HG03045 (cell line): ENCODE results near the gene ADARB1.

ENCODE experiments used
- ATAC-seq: cut with Tn5 transposase; IDR thresholded peaks from one replicate; pipeline ENCODE4 v1.9.1; 2021; ENCODE audit warnings: mild to moderate bottlenecking, moderate library complexity; ENCODE audit not compliant: unreplicated experiment

ADARB1 gene

DNA sequence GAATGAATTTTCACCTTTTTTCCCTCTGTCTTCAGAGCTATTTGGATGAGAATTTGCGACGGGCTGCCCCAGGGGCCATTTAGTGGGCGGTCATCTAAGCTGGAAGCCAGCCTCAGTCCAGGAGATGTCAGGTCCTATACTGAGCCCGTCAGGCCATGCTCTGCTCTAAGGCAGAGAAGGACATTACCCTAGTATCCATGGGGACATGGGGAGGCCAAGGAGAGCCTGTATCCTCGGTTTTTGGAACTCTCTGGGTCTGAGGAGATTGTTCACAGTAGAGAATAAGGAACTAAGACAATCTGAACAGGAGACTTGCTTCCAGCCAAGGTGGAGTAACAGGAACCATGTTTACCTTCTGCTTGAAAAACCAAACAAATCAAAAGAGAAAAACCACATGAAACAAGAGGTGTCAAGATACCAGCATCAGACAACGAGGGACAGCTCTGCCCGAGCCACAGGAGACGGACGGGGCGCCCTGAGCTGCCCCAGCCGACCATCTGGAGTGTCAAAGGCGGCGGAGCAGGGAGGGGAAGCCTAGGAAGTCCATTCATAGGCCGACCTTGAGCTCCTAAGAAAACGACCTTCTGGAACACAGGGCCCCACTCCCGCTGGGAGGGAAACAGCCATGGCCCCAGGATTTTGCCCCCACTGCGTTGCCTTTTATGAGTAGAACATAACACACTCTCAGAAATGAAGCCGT, 20.0 kb upstream of the ADARB1 start:
- no peak for ATAC-seq

GRCh38 chr21:45054927-45055612, 19.3 kb upstream of the ADARB1 start:
- ATAC-seq = no peak

DNA sequence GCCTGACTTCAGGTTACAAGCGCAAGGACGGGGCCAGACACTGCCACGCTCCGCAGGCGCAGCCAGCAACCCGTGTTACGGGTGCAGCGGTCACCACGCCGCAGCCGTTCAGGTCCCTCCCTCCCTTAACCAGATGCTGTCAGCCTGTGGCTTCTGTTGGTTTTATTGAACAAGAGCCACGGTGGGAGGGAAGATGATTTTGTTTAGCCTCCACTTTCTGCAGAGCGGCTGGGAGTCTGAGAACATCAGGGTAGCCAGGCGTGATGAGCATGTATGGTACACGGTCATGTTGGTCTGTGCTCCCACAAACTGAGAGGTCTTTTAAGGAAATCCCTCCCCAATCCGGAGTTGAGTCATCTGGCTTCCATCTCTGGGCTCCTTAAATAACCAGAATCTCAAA, 18.5 kb upstream of the ADARB1 start:
- no peak for ATAC-seq

GRCh38 chr21:45056296-45056904, 18.0 kb upstream of the ADARB1 start:
- no peak for ATAC-seq

- ATAC-seq = no peak
These were observed 17.3 kb upstream of the ADARB1 start for GRCh38 chr21:45056917-45057560.

GRCh38 chr21:45057886-45058285, 16.5 kb upstream of the ADARB1 start:
- ATAC-seq = no peak

- no peak for ATAC-seq
These were observed 15.3 kb upstream of the ADARB1 start for GRCh38 chr21:45059121-45059520.

- no peak for ATAC-seq
These were observed 14.3 kb upstream of the ADARB1 start for GRCh38 chr21:45060089-45060488.

GRCh38 chr21:45060675-45061311, 13.6 kb upstream of the ADARB1 start:
- ATAC-seq = no peak

DNA sequence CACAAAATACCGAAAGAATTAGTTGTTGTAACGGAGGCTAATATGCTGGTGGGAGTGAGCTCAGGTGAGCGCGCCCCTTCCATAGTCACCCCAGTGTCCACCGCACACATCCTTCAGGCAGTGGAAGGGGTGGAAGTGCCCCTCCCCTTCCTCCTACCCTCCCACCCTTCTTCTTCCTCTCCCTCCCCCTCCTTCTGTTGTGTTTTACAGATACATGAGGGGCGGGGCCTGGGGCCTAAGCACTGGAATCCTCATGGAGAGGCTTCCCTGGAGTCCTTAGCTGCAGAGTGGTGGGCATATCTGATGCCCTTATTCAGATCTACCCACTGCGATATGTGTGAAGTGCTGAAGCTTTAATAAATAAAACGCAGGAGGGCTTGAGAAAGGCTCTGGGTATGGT, 10.3 kb upstream of the ADARB1 start:
- ATAC-seq = no peak

- no peak for ATAC-seq
These were observed 9.6 kb upstream of the ADARB1 start for GRCh38 chr21:45064618-45065399.

DNA sequence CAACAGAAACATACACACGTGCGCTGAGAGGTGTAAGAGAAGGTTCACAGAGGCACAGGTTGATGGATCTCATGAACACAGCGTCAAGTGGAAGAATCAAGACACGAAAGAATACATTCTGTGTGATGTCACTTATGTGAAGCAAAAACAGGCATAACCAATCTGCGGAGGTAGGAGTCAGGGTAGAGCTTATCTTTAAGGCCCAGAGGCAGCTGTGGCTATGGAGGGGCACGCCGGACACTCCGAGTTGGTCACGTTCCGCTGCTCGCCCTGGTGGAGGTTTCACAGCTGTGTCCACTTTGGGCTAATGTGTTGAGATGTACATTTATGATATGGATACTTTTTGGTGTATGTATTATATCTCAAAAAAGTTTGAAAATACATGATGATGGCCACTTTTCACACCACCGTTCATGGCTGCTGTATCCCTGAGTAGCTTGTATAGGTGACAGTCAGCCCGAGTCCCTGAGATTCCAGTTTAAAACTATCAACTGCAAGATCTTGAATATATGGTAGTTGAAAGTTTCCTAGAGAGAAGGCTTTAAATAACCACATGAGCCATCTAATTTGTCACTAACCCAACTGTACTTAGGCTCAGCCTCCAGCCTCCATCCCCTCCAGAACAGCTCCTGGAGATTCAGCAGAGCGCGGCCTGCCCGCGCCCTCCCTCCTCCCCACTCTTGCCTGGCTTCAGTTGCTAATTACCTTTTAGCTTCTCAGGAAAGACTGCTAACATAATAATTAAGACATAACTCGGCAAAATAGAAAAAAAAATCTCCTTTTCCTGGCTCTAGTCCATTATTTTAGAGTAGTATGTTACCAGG, 6.7 kb upstream of the ADARB1 start:
- ATAC-seq = no peak

DNA sequence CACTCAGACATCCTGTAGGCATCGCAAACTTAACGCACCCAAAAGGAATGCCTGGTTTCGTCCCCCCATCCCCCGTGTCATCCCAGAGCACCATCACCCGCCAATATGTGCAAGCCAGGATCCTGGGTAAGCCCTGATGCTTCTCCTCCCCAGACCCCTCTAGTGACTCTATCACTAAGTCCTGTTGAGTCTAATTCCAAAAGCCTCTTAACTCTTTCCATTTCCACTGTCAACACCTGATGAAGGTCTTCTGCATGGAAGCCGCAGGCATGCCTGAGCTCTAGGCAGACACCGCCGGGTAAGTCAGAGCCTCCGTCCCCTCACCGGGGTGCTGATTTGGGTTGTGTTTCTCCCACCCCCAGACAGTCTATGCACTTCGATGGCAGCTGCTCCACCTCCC, 5.3 kb upstream of the ADARB1 start:
- no peak for ATAC-seq

DNA sequence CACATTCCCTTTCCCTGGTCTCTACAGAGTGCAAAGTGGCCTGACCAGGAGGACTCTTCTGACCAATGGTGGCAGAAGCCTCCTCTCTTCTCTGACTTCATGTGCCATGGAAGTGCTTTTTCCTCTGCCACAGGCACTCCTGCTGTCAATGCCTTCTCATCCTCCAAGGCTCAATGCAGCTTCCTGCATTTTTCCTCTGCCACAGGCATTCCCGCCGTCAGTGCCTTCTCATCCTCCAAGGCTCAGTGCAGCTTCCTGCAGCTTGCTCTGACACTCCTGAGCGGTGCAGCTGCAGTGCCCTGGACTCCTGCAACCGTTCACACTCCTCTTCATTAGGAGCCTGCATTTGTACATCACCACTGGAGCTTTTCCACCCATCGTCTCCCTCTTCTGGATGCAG, 4.7 kb upstream of the ADARB1 start:
- ATAC-seq = no peak

- no peak for ATAC-seq
These were observed 3.1 kb upstream of the ADARB1 start for GRCh38 chr21:45071078-45071873.

GRCh38 chr21:45071874-45072737, 2.3 kb upstream of the ADARB1 start:
- no peak for ATAC-seq

GRCh38 chr21:45072738-45073300, 1.6 kb upstream of the ADARB1 start:
- ATAC-seq = no peak
